GM19463 (cell line): ENCODE measurements around the gene MYD88.

Source experiments
- ATAC-seq: cut with Tn5 transposase; IDR thresholded peaks from one replicate; pipeline ENCODE4 v1.9.1; 2021; ENCODE audit warnings: mild to moderate bottlenecking, moderate library complexity; ENCODE audit not compliant: unreplicated experiment

The MYD88 gene

GRCh38 chr3:38163117-38163840, 24.8 kb downstream of the MYD88 start:
- no peak for ATAC-seq

GRCh38 chr3:38163841-38164642, 25.6 kb downstream of the MYD88 start:
- no peak for ATAC-seq

GRCh38 chr3:38164643-38164951, 26.1 kb downstream of the MYD88 start:
- no peak for ATAC-seq

DNA sequence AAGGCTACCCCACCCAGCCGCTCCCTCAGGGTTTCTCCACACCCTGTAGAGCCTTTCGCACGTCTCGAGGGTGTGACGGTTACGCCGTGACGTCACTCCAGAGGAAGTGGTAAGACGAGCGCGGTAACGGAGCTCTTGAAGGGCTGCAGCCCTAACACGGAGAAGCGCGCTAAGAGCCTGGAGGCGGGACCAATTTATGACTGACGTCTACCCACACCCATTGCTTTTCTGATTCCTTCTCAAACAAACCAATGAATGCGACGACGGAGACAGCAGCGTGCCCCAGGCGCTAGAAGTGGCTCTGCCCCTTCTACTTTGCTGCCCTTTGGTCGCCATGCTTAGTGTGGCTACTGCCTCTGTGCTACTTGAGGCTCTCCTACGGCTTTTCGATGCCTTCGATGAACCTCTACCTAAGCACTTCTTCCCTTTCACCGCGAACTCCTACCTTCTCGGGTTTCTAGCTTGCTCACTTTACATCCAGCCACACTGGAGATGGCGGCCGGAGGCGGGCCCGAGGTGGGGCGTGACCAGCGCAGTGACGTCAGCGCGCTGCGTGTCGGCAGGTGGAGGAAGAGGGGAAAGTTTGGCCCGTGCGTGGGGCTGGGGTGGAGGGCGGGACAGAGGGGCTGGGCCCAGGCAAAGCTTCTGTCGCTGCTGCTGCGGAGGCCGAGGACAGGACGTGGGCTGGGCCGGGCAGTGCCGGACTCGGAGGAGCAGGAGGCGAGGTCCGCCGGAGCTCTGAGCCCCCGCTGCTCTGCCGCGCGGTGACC, 26.7 kb downstream of the MYD88 start, which contains the start of gene OXSR1:
Gene OXSR1 (plus strand): TSS at position 586 of the 770 bp plus-strand sequence. CDS start 340 bp downstream, outside the sequence.
- peak; percentile 83 for ATAC-seq

- ATAC-seq, result no peak
These were observed 27.4 kb downstream of the MYD88 start for GRCh38 chr3:38165722-38166387.

DNA sequence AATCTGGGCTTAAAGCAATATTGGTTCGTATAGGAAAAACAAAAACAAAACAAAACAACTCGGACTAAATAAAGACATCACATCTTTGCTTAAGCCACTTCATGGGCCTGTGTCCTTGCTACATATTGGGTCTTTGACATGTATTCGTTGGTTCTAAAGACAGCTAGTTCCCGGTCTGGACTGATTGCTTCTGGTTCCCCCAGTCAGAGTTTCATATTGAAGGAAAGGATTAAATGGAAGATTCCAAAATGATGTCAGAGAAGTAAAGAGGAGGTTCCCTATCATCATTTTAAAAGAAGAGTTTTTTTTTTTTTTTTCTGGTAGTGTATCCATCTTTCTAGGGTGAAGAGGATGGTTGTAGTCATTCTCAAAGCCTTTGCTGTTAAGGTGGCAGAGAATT, 29.1 kb downstream of the MYD88 start:
- no peak for ATAC-seq

DNA sequence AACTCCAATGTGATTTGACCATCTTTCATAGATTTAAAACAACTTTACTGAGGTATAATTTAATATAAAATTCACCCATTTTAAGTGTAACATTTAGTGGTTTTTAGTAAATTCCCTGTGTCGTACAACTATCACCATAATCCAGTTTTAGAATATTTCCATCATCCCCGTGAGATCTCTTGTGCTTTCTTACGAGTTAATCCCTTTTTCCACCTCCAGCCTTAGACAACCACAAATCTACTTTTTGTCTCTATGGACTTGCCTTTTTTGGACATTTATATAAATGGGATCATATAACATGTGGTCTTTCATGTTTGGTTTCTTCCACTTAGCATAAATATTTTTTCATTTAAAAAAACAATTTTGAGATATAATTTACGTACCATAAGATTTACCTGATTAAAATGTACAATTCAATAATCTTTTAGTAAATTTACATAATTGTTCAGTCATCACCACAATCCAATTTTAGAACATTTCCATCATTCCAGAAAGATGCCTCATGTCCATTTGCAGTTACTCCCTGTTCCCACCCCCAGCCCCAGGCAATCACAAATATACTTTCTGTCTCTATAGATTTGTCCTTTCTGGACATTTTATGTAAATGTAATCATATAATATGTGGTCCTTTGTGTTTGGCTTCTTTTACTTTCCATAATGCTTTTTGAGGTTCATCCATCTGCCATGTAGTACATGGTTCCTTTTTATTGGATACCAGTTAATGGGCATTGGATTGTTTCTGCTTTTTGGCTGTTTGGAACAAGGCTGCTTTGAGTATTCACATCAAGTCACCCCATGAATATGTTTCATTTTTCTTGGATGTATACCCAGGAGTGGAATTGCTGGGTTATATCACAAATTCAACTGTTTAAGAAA, 29.9 kb downstream of the MYD88 start:
- no peak for ATAC-seq

GRCh38 chr3:38169027-38169317, 30.5 kb downstream of the MYD88 start:
- ATAC-seq, result no peak

- ATAC-seq, result no peak
These were observed 32.3 kb downstream of the MYD88 start for GRCh38 chr3:38170722-38171121.

DNA sequence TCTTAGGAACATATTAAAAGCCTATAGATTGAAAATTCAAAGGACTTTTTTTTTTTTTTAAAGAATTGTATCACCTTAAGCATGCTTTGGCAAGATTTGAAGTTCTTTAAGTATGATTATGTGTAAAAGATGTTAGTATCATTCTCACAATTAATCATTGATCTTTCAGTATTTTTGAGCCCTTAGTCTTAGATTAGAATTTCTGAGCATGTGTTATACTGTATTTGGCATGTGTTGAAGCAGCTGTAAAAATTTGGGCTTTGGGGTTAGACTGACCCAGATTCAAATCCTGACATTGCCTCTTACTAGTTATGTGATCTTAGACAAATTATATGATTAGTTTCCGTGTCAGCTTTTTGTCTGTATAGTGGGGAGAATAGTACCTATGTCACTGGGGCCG, 33.2 kb downstream of the MYD88 start:
- ATAC-seq, result no peak

DNA sequence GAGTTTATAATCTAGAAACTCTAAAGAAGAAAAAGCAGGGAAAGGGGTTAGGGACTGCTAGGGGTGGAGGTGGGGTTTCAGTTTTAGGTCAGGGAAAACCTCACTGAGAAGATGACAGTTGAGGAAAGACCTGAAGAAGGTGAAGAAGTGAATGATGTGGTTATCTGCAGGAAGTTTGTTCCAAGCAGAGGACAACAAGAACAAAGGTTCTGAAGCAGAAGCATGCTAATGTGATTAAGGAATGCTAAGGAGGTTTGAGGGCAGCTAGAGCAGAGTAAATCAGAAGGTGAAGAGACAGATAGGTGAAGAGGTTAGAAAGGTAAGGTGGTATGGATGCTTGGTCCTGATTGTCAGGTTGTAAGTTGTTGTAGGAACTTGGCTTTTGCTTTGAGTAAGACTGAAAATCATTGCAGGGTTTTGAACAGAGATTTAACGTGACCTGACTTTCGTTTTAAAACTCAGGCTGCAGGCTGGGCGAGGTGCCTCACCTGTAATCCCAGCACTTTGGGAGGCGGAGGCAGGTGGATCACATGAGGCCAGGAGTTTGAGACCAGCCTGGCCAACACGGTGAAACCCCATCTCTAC, 35.5 kb downstream of the MYD88 start:
- no peak for ATAC-seq

GRCh38 chr3:38177181-38177580, 38.7 kb downstream of the MYD88 start:
- ATAC-seq, result no peak

- ATAC-seq, result no peak
These were observed 48.3 kb downstream of the MYD88 start for GRCh38 chr3:38186781-38187180.

DNA sequence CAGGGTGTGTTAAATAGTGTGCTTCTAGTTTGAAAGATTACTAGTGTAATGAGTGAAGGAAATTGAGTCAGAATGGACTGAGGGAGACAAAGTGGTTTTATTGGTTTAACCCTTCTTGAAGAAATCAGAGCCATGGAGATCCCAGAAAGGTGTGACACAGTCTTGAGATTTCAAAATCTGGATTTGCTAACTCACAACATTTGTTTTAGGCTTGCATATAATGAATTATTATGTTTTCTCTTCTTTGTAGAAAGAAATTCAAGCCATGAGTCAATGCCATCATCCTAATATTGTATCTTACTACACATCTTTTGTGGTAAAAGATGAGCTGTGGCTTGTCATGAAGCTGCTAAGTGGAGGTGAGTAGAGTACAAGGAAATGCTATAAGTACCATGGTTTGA, 52.0 kb downstream of the MYD88 start:
- no peak for ATAC-seq
